HepG2 (cell line): ENCODE data around the gene UBE4A. TPM values are rescaled to one million over a fixed set of nuclear protein-coding genes. Genes with fewer than 3 reads are reported as not detected.

Source experiments
- ATAC-seq: fragments of 200-7000 bp; cut with Tn5 transposase; 3 replicates; pipeline ENCODE4 v1.9.1; 2020; ENCODE audit warnings: mild to moderate bottlenecking, moderate library complexity
- BruUV-seq: library from RNA; stranded (reverse); fragments of 400-500 nt; replicated peaks from 2 replicates; lab custom pipeline; 2021; lab: Mats Ljungman, UMichigan
- CTCF ChIA-PET: fragments of 300-600 bp; formaldehyde crosslinking; extraction: SDS; loops from one replicate; lab custom pipeline; 2021; ENCODE audit warnings: low total read pairs, inconsistent platforms, low intra/inter-chr PET ratio; lab: Yijun Ruan, JAX
- POLR2A ChIA-PET: fragments of 350-600 bp; sonication (Branson Sonifier 250); formaldehyde crosslinking; loops from one replicate; lab custom pipeline; 2020; ENCODE audit warnings: antibody characterized with exemption, inconsistent platforms; lab: Yijun Ruan, JAX
- DNase-seq: peaks from one replicate; pipeline ENCODE4 v3.0.0-alpha.2; 2015; ENCODE audit warnings: low spot score
- FAIRE-seq: peaks from 3 replicates; lab custom pipeline; 2011; peaks lifted over from hg19 to GRCh38; lab: Jason Lieb, UNC
- H2AFZ ChIP-seq: one replicate; pipeline ENCODE4 v1.6.1; 2011; ENCODE audit warnings: low read length, inconsistent platforms
- H3K27ac ChIP-seq: fragments of 300-600 bp; 3 replicates; pipeline ENCODE4 v1.8.0; 2011; ENCODE audit warnings: mixed run types, mild to moderate bottlenecking, mixed read lengths, low read length, inconsistent platforms; ENCODE audit not compliant: insufficient read depth; ENCODE audit errors: extremely low read length
- H3K27me3 ChIP-seq, 2 experiments: fragments of 200-600 bp in 1 of 2; 2 replicates in 1 of 2; 3 replicates in 1 of 2; pipeline versions ENCODE4 v1.6.0 to v1.8.0; 2011; ENCODE audit warnings: low read length in 2 of 2, mild to moderate bottlenecking in 2 of 2, moderate library complexity in 2 of 2, inconsistent platforms in 1 of 2; ENCODE audit not compliant: insufficient read depth in 2 of 2, control insufficient read depth in 1 of 2
- H3K36me3 ChIP-seq, 2 experiments: fragments of 200-600 bp in 1 of 2; replicated peaks in 1 of 2; 2 replicates in 1 of 2; 3 replicates in 1 of 2; pipeline versions ENCODE4 v1.5.1 to v1.8.0; 2011; ENCODE audit warnings: low read length in 2 of 2, inconsistent platforms in 1 of 2; ENCODE audit not compliant: insufficient read depth in 2 of 2, control insufficient read depth in 1 of 2
- H3K4me1 ChIP-seq: 2 replicates; pipeline ENCODE4 v1.5.1; 2012; ENCODE audit warnings: low read length, inconsistent platforms; ENCODE audit not compliant: insufficient read depth
- H3K4me2 ChIP-seq: 2 replicates; pipeline ENCODE4 v1.6.0; 2011; ENCODE audit warnings: low read depth, low read length, inconsistent platforms
- H3K4me3 ChIP-seq, 3 experiments: fragments of 200-600 bp in 1 of 3; sonication (generic), shearing (Covaris generic) in 1 of 3; replicated peaks in 1 of 3; 2 replicates each; pipeline ENCODE4 v1.5.1; 2011 to 2016; ENCODE audit warnings: low read length in 3 of 3, inconsistent platforms in 2 of 3, low read depth in 2 of 3, mild to moderate bottlenecking in 2 of 3, control low read depth in 1 of 3, mixed read lengths in 1 of 3; ENCODE audit not compliant: insufficient read depth in 1 of 3
- H3K79me2 ChIP-seq: one replicate; pipeline ENCODE4 v1.6.1; 2011; ENCODE audit warnings: low read length, inconsistent platforms; ENCODE audit not compliant: insufficient read depth
- H3K9ac ChIP-seq: 2 replicates; pipeline ENCODE4 v1.6.0; 2011; ENCODE audit warnings: mild to moderate bottlenecking, low read depth, low read length, inconsistent platforms; ENCODE audit not compliant: insufficient read depth
- H3K9me3 ChIP-seq: 2 replicates; pipeline ENCODE4 v1.5.1; 2012; ENCODE audit warnings: mild to moderate bottlenecking, low read length
- H4K20me1 ChIP-seq: 2 replicates; pipeline ENCODE4 v1.6.0; 2011; ENCODE audit warnings: inconsistent platforms, mild to moderate bottlenecking, low read length, moderate library complexity; ENCODE audit not compliant: insufficient read depth
- FUBP1 ChIP-seq: sonication (generic); formaldehyde crosslinking; IDR thresholded peaks from 2 replicates; pipeline ENCODE4 v1.5.1; 2020; ENCODE audit warnings: missing genetic modification reagents, mild to moderate bottlenecking, borderline replicate concordance
- GPBP1L1 ChIP-seq: sonication (generic); formaldehyde crosslinking; IDR thresholded peaks from 2 replicates; pipeline ENCODE4 v1.5.0; 2020; ENCODE audit warnings: mild to moderate bottlenecking, missing genetic modification reagents
- NR2F6 ChIP-seq, 2 experiments: IDR thresholded peaks; 2 replicates each; pipeline ENCODE4 v1.6.1; 2016; ENCODE audit warnings: antibody characterized with exemption in 1 of 2, mild to moderate bottlenecking in 1 of 2
- TAF1 ChIP-seq: sonication (generic); formaldehyde crosslinking; IDR thresholded peaks from 2 replicates; pipeline ENCODE4 v1.4.0; 2020; ENCODE audit warnings: missing genetic modification reagents
- TCF12 ChIP-seq, 2 experiments: fragments of 450-650 bp in 1 of 2; sonication (generic) in 1 of 2; formaldehyde crosslinking in 1 of 2; IDR thresholded peaks; 2 replicates each; pipeline versions ENCODE4 v1.6.1 to v1.8.0; 2017 to 2022; ENCODE audit warnings: antibody characterized with exemption in 1 of 2, mild to moderate bottlenecking in 1 of 2, missing genetic modification reagents in 1 of 2, moderate library complexity in 1 of 2
- ZNF263 ChIP-seq: sonication (generic); formaldehyde crosslinking; IDR thresholded peaks from 2 replicates; pipeline ENCODE4 v1.4.0; 2020; ENCODE audit warnings: missing genetic modification reagents
- WGBS: methylation state at CpG from one replicate; pipeline ENCODE4 v1.1.6; 2017; ENCODE audit warnings: low lambda C conversion rate; 5-methylcytosine and 5-hydroxymethylcytosine counted together
- in situ Hi-C: cut with HindIII; loops from 2 replicates; pipeline ENCODE4 v1.10.0; 2017; ENCODE audit warnings: low pct_unique_long_range_greater_than_20kb; ENCODE audit not compliant: extremely low pct_ligation_motif_present
- intact Hi-C: fragments of 100-400 bp; cut with micrococcal nuclease; formaldehyde crosslinking; loops from one replicate; pipeline ENCODE4 v1.10.0; 2022; ENCODE audit not compliant: unreplicated experiment
- polyA plus RNA-seq, 8 experiments: library from polyadenylated mRNA; depleted of rRNA in 3 of 8; stranded (reverse) in 7 of 8; unstranded in 1 of 8; fragments of >200 nt; fragmentation: Illumina TruSeq in 4 of 8; extraction: Trizol in 4 of 8; gene quantifications; 2 replicates each; pipeline versions ENCODE4 v1.2.1 to v1.2.3, GENCODE V29; 2011 to 2016; ENCODE audit warnings: low read depth in 4 of 8, missing spikeins in 1 of 8, mixed read lengths in 1 of 8; ENCODE audit not compliant: insufficient read depth in 1 of 8
- total RNA-seq, 5 experiments: library from RNA; depleted of rRNA; stranded (reverse); fragments of >200 nt; fragmentation: Illumina TruSeq; extraction: Trizol; gene quantifications; 2 replicates each; pipeline ENCODE4 v1.2.3, GENCODE V29; 2016; ENCODE audit warnings: low read depth in 1 of 5

UBE4A gene
- total and polyA plus RNA-seq, 2 of the 13 experiments (the other 11 are each of a cell fraction or from before 2014, with no cell fraction given): 15.1 to 32.7 TPM

GRCh38 chr11:118442908-118443589 is 83.6 kb downstream of the UBE4A start:
- no peak for DNase-seq
- no peak for ATAC-seq
- Histone ChIP-seq H3K9ac (no peak overlapping the region), H3K36me3 (peaks cover 3 to 16% of the 10 kb centered on the region in 2 experiments; a peak in 4 of 5 replicates), H3K27ac (no peak overlapping the region), H3K4me1 (peaks cover 44% of the 10 kb centered on the region), H3K9me3 (no peaks in the 10 kb centered on the region), H3K27me3 (no peaks in the 10 kb centered on the region)
- intact Hi-C loops: no loop called here
- WGBS: 94% methylated on average over 4 of the region's 4 CpGs
- BruUV-seq: no TSS peak
- no peak for FAIRE-seq
- in situ Hi-C loops: no loop called here
- TF ChIP-seq TAF1: no peak
- TF ChIP-seq TCF12 (IDR thresholded peaks at IDR 0.05): no peak
- TF ChIP-seq TCF12 (CRISPR knock-in tag; IDR thresholded peaks at IDR 0.05): no peak
- no peak for TF ChIP-seq NR2F6 (IDR thresholded peaks at IDR 0.05)
- no peak for TF ChIP-seq NR2F6 (CRISPR knock-in tag; IDR thresholded peaks at IDR 0.05)
- no peak for TF ChIP-seq FUBP1
- no peak for TF ChIP-seq GPBP1L1 (CRISPR knock-in tag)
- no peak for TF ChIP-seq ZNF263 (CRISPR knock-in tag)
- TF ChIP-seq, all 625 proteins: peak for 0
- ChIA-PET CTCF (no interaction called here), POLR2A (no interaction called here)
- peaks cover 95% of the 10 kb centered on the region for H3K79me2 ChIP-seq
- H3K4me3 ChIP-seq: no peak overlapping the region
- peaks cover 55% of the 10 kb centered on the region for H4K20me1 ChIP-seq
- H3K4me2 ChIP-seq: no peak overlapping the region
- H2AFZ ChIP-seq: no peak overlapping the region
